GM12874 (cell line): ENCODE data around the gene USP6.

Experiments
- CTCF ChIP-seq: IDR thresholded peaks from 2 replicates; pipeline ENCODE4 v1.5.1; 2011; ENCODE audit warnings: low read depth, mild to moderate bottlenecking, control low read depth, low read length, moderate library complexity; ENCODE audit not compliant: insufficient read depth

Gene USP6

GRCh38 chr17:5198472-5198871, 82.6 kb downstream of the USP6 start:
- TF ChIP-seq CTCF: no peak

- TF ChIP-seq CTCF: no peak
Measured at GRCh38 chr17:5200360-5200759, 84.5 kb downstream of the USP6 start.

GRCh38 chr17:5201011-5201410, 85.2 kb downstream of the USP6 start:
- no peak for TF ChIP-seq CTCF

- no peak for TF ChIP-seq CTCF
Measured at GRCh38 chr17:5203178-5203907, 87.5 kb downstream of the USP6 start.

GRCh38 chr17:5203908-5204294, 88.1 kb downstream of the USP6 start:
- no peak for TF ChIP-seq CTCF

- TF ChIP-seq CTCF: no peak
Measured at GRCh38 chr17:5209396-5209795, 93.6 kb downstream of the USP6 start.

- TF ChIP-seq CTCF: no peak
Measured at GRCh38 chr17:5210091-5210490, 94.3 kb downstream of the USP6 start.
